COLO668 (cell line): ENCODE results near the gene CRACR2A.

Experiments used
- DNase-seq: peaks from one replicate; lab custom pipeline; 2025; ENCODE audit not compliant: unreplicated experiment; lab: John Stamatoyannopoulos, UW

The CRACR2A gene

GRCh38 chr12:3598896-3599860 is 153.7 kb downstream of the CRACR2A start:
- no peak for DNase-seq

GRCh38 chr12:3597526-3598210 is 155.2 kb downstream of the CRACR2A start:
- no peak for DNase-seq

- no peak for DNase-seq
Measured at GRCh38 chr12:3596703-3597415, 156.1 kb downstream of the CRACR2A start.

- no peak for DNase-seq
Measured at GRCh38 chr12:3595721-3596120, 157.2 kb downstream of the CRACR2A start.

GRCh38 chr12:3594966-3595365 is 157.9 kb downstream of the CRACR2A start:
- no peak for DNase-seq

GRCh38 chr12:3593906-3594483 is 158.9 kb downstream of the CRACR2A start:
- DNase-seq: no peak

- no peak for DNase-seq
Measured at GRCh38 chr12:3592856-3593625, 159.9 kb downstream of the CRACR2A start.

- DNase-seq: no peak
Measured at GRCh38 chr12:3589745-3590144, 163.2 kb downstream of the CRACR2A start.

GRCh38 chr12:3587402-3588013 is 165.4 kb downstream of the CRACR2A start:
- no peak for DNase-seq

GRCh38 chr12:3583656-3584334 is 169.1 kb downstream of the CRACR2A start:
- no peak for DNase-seq

GRCh38 chr12:3580094-3580749 is 172.7 kb downstream of the CRACR2A start:
- no peak for DNase-seq

- no peak for DNase-seq
Measured at GRCh38 chr12:3579446-3580093, 173.3 kb downstream of the CRACR2A start.

- no peak for DNase-seq
Measured at GRCh38 chr12:3578557-3578956, 174.4 kb downstream of the CRACR2A start.

- no peak for DNase-seq
Measured at GRCh38 chr12:3576891-3577290, 176.0 kb downstream of the CRACR2A start.

GRCh38 chr12:3574986-3575385 is 177.9 kb downstream of the CRACR2A start:
- DNase-seq: no peak

- DNase-seq: no peak
Measured at GRCh38 chr12:3572560-3572959, 180.3 kb downstream of the CRACR2A start.

GRCh38 chr12:3571724-3572123 is 181.2 kb downstream of the CRACR2A start:
- DNase-seq: no peak

- DNase-seq: no peak
Measured at GRCh38 chr12:3571323-3571722, 181.6 kb downstream of the CRACR2A start.
